Caco-2 (cell line): Measurements from ENCODE around the gene PHF1. TPM values are rescaled to one million over a fixed set of nuclear protein-coding genes. Genes with fewer than 3 reads are reported as not detected.

Experiments used
- BruUV-seq: library from RNA; stranded (reverse); fragments of 400-500 nt; replicated peaks from 2 replicates; lab custom pipeline; 2021; lab: Mats Ljungman, UMichigan
- CTCF ChIA-PET: fragments of 300-600 bp; sonication (Branson Sonifier 250); formaldehyde crosslinking; loops from one replicate; lab custom pipeline; 2022; ENCODE audit warnings: antibody characterized with exemption; lab: Charles Lee
- POLR2A ChIA-PET: fragments of 300-600 bp; sonication (Branson Sonifier 250); formaldehyde crosslinking; loops from one replicate; lab custom pipeline; 2022; ENCODE audit warnings: antibody characterized with exemption; lab: Charles Lee
- DNase-seq, 2 experiments: peaks; one replicate each; pipeline versions ENCODE4 v3.0.0 to v3.0.0-alpha.2; 2020 to 2022
- H3K27me3 ChIP-seq: replicated peaks from 2 replicates; pipeline ENCODE4 v1.6.0; 2011; ENCODE audit warnings: low read length; ENCODE audit not compliant: control insufficient read depth, insufficient read depth
- H3K36me3 ChIP-seq: 2 replicates; pipeline ENCODE4 v1.5.1; 2011; ENCODE audit warnings: low read length; ENCODE audit not compliant: control insufficient read depth, insufficient read depth
- H3K4me1 ChIP-seq: fragments of 250-450 bp; sonication (Bioruptor Pico); 2 replicates; pipeline ENCODE4 v1.5.1; 2020; ENCODE audit warnings: mild to moderate bottlenecking
- H3K4me3 ChIP-seq: 2 replicates; pipeline ENCODE4 v1.5.1; 2011; ENCODE audit warnings: low read depth, mild to moderate bottlenecking, control low read depth, low read length
- H3K9me3 ChIP-seq: fragments of 250-450 bp; sonication (Bioruptor Pico); 2 replicates; pipeline ENCODE4 v1.5.1; 2020; ENCODE audit warnings: mild to moderate bottlenecking, moderate library complexity
- H3K27ac Mint-ChIP-seq: one replicate; pipeline ENCODE4 v1.8.0; 2022; ENCODE audit warnings: mixed read lengths; ENCODE audit not compliant: unreplicated experiment
- H3K27me3 Mint-ChIP-seq: one replicate; pipeline ENCODE4 v1.8.0; 2022; ENCODE audit warnings: mixed read lengths; ENCODE audit not compliant: insufficient read depth, unreplicated experiment
- H3K36me3 Mint-ChIP-seq: one replicate; pipeline ENCODE4 v1.8.0; 2022; ENCODE audit warnings: mild to moderate bottlenecking, mixed read lengths; ENCODE audit not compliant: insufficient read depth, unreplicated experiment
- H3K4me1 Mint-ChIP-seq: one replicate; pipeline ENCODE4 v1.8.0; 2022; ENCODE audit warnings: low read depth, mixed read lengths; ENCODE audit not compliant: unreplicated experiment
- H3K4me3 Mint-ChIP-seq: one replicate; pipeline ENCODE4 v1.8.0; 2022; ENCODE audit warnings: mild to moderate bottlenecking, moderate library complexity, mixed read lengths; ENCODE audit not compliant: unreplicated experiment
- H3K9me3 Mint-ChIP-seq: one replicate; pipeline ENCODE4 v1.8.0; 2022; ENCODE audit warnings: mixed read lengths; ENCODE audit not compliant: unreplicated experiment
- intact Hi-C: fragments of 100-400 bp; cut with micrococcal nuclease; formaldehyde crosslinking; loops from one replicate; pipeline ENCODE4 v1.10.0; 2022; ENCODE audit not compliant: unreplicated experiment
- total RNA-seq: library from RNA; stranded (reverse); gene quantifications from 2 replicates; pipeline ENCODE4 v1.2.3, GENCODE V29; 2022
- TF ChIP-seq, protein P1 (sequence below), 2 experiments: fragments of 200-600 bp in 1 of 2; IDR thresholded peaks; 1 replicate in 1 of 2; 2 replicates in 1 of 2; pipeline versions ENCODE4 v1.5.1 to v1.8.0; 2011 to 2022; ENCODE audit warnings: antibody characterized with exemption in 1 of 2, control low read depth in 1 of 2, inconsistent platforms in 1 of 2, low read depth in 1 of 2, low read length in 1 of 2, mild to moderate bottlenecking in 1 of 2, moderate library complexity in 1 of 2; ENCODE audit not compliant: insufficient read depth in 1 of 2, severe bottlenecking in 1 of 2, unreplicated experiment in 1 of 2

Gene PHF1
- total RNA-seq, 1 experiment from 2014 or later = 26.4 TPM

DNA sequence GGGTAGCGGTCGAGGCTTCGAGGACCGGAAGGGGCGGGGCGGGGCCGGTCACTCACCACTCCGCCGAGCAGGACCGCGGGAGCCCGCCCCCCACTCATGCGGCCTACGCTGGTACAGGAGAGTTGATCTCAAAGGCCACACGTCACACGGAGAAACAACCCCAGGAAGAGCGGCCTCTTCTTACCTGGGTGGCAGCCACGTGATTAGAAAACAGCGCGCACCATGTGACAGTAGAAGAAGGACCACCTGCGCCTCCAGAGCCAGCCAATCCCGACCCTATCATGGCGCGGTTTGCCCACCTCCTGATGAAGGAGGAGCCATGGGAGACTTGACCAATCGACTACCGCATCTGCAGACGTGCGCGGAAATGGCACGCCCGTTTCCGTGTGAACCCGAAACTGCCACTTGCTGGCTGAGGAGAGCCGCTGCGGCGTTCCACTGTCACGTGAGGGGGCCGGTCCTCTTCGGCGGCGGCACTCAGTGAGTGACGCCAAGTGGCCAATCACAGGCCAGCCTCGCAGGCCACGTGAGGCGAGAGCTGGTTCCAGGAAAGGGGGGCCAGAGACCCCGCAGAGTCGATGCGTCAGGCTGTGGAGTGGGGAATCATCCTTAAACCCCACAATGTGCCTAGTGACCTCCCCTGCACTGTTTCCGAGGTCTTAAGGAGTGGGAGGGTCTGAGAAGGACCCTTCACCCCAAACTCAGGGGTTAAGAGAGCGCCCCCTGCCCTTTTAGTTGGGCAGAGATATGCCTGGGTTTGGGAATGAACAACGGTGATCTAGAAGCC is 7.3 kb downstream of the PHF1 start, which contains the start of gene CUTA:
CUTA (minus strand) TSS at position 205 of the 787 bp plus-strand sequence; CDS start at position 98, 107 bp downstream.
- Histone ChIP-seq H3K4me1 (peaks cover 18% of the 10 kb centered on the region), H3K27me3 (no peaks in the 10 kb centered on the region), H3K36me3 (peaks cover 4% of the 10 kb centered on the region), H3K9me3 (no peaks in the 10 kb centered on the region), H3K4me3 (peak within 1 kb of the TSS; percentile 68)
- Mint-ChIP-seq H3K27ac (peak within 1 kb of the TSS; percentile 99), H3K4me1 (peaks cover 6% of the 10 kb centered on the region), H3K27me3 (peaks cover 6% of the 10 kb centered on the region), H3K36me3 (peaks cover 34% of the 10 kb centered on the region), H3K9me3 (no peaks in the 10 kb centered on the region), H3K4me3 (peak within 1 kb of the TSS; percentile 90)
- POLR2A ChIA-PET = interaction anchor here (1.0 to 2.0 kb wide), 3 partner anchors 8 to 146 kb away, joined by 3 to 6 read pairs (median 5); partner anchors contain the start of genes RPS18, VPS52 and ZBTB22
- DNase-seq = peak; percentile 98 to 99
- CTCF ChIA-PET = interaction anchor here (0.6 to 1.1 kb wide), 3 partner anchors 8 to 146 kb away, joined by 3 to 4 read pairs (median 4); partner anchors contain the start of genes RPS18, VPS52 and WDR46
- intact Hi-C loops = loop anchor here (1.0 to 2.0 kb wide), 3 partner anchors 8 to 27 kb away; partner anchors contain the start of gene KIFC1
- no TSS peak for BruUV-seq
- TF ChIP-seq, protein P1, sequence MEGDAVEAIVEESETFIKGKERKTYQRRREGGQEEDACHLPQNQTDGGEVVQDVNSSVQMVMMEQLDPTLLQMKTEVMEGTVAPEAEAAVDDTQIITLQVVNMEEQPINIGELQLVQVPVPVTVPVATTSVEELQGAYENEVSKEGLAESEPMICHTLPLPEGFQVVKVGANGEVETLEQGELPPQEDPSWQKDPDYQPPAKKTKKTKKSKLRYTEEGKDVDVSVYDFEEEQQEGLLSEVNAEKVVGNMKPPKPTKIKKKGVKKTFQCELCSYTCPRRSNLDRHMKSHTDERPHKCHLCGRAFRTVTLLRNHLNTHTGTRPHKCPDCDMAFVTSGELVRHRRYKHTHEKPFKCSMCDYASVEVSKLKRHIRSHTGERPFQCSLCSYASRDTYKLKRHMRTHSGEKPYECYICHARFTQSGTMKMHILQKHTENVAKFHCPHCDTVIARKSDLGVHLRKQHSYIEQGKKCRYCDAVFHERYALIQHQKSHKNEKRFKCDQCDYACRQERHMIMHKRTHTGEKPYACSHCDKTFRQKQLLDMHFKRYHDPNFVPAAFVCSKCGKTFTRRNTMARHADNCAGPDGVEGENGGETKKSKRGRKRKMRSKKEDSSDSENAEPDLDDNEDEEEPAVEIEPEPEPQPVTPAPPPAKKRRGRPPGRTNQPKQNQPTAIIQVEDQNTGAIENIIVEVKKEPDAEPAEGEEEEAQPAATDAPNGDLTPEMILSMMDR (IDR thresholded peaks at IDR 0.05; ENCODE audit: insufficient read depth in 1 of 2, low read depth in 1 of 2, low read length in 1 of 2, severe bottlenecking in 1 of 2, unreplicated experiment in 1 of 2) = peak; percentile 41 to 59

DNA sequence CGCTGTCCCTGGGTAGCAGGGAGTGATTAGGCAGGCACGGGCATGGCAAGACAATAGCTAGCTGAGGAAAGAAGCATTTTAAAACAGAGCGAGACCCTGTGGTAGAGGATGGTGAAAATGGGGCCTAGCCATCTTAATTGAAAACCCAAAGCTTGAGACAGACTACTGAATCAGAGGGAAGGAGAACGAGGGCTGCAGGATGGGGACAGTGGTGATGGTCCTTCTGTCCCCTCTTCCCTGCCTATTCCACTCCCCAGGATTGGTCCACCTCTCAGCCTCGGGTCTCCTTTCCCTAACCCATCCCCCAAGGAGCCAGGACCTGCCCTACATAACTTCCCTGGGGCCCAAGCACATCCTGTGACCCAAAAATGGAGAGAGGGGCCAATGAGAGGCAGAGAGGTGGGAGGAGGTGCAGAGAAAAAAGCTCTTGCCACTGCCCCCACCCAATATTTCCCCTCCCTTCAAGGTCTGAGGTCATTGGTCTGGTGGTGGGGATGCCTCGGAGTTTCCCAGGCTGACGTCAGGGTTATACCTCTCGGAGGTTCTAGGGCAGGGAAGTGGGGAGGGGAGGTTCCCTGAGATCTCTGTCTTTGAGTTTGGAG is 8.0 kb downstream of the PHF1 start:
- ChIA-PET POLR2A (interaction anchor here (1.0 to 2.0 kb wide), 3 partner anchors 9 to 147 kb away, joined by 3 to 6 read pairs (median 5); partner anchors contain the start of genes RPS18, VPS52 and ZBTB22), CTCF (interaction anchor here (1.1 kb wide), 1 partner anchor 147 kb away, joined by 4 read pairs; the partner anchor contains the start of genes RPS18 and VPS52)
- Histone ChIP-seq H3K4me3 (peak overlapping the region; percentile 38), H3K9me3 (no peaks in the 10 kb centered on the region), H3K36me3 (peaks cover 4% of the 10 kb centered on the region), H3K4me1 (peaks cover 18% of the 10 kb centered on the region), H3K27me3 (no peaks in the 10 kb centered on the region)
- TF ChIP-seq, protein P1 (IDR thresholded peaks at IDR 0.05; ENCODE audit: insufficient read depth in 1 of 2, low read depth in 1 of 2, low read length in 1 of 2, severe bottlenecking in 1 of 2, unreplicated experiment in 1 of 2) = no peak
- BruUV-seq = TSS peak; percentile 96
- Mint-ChIP-seq H3K4me1 (peaks cover 7% of the 10 kb centered on the region), H3K27ac (peak overlapping the region; percentile 99), H3K27me3 (peaks cover 7% of the 10 kb centered on the region), H3K9me3 (no peaks in the 10 kb centered on the region), H3K4me3 (peak overlapping the region; percentile 90), H3K36me3 (peaks cover 29% of the 10 kb centered on the region)
- no peak for DNase-seq
- intact Hi-C loops = loop anchor here (1.0 to 2.0 kb wide), 3 partner anchors 8 to 28 kb away; partner anchors contain the start of gene KIFC1
